T-helper 2 cell (primary cell): ENCODE data around the gene CYP11A1.
A peak's percentile ranks its signal among the peaks of the same experiment; 100 is the strongest.
"Not testable (repeated sequence)": the region's sequence is repeated elsewhere in the genome, so short reads cannot be mapped to it uniquely, and the experiment has no call there.

Source experiments
- DNase-seq, 5 experiments: peaks; one replicate each; pipeline versions ENCODE4 v3.0.0 to v3.0.0-alpha.2; 2012 to 2022

Gene CYP11A1

GRCh38 chr15:74400313-74400860 is 32.9 kb upstream of the CYP11A1 start:
- DNase-seq = peak in 2 of 5 experiments; percentile 18 to 73

- peak in 2 of 5 experiments; percentile 48 to 82 for DNase-seq
Observed at GRCh38 chr15:74399511-74400312, 32.3 kb upstream of the CYP11A1 start.

- DNase-seq = no peak
Observed at GRCh38 chr15:74399100-74399499, 31.7 kb upstream of the CYP11A1 start.

- DNase-seq = no peak
Observed at GRCh38 chr15:74398183-74398582, 30.7 kb upstream of the CYP11A1 start.

- no peak for DNase-seq
Observed at GRCh38 chr15:74397239-74398068, 30.0 kb upstream of the CYP11A1 start.

GRCh38 chr15:74396445-74397238 is 29.2 kb upstream of the CYP11A1 start:
- peak in 1 of 5 experiments; percentile 29 for DNase-seq

- no peak for DNase-seq
Observed at GRCh38 chr15:74396146-74396438, 28.6 kb upstream of the CYP11A1 start.

- DNase-seq = no peak
Observed at GRCh38 chr15:74395319-74396145, 28.1 kb upstream of the CYP11A1 start.

GRCh38 chr15:74394090-74394846 is 26.8 kb upstream of the CYP11A1 start:
- DNase-seq = no peak

GRCh38 chr15:74393423-74393822 is 26.0 kb upstream of the CYP11A1 start:
- no peak for DNase-seq

- no peak for DNase-seq
Observed at GRCh38 chr15:74392902-74393301, 25.5 kb upstream of the CYP11A1 start.

- no peak for DNase-seq
Observed at GRCh38 chr15:74392451-74392830, 25.0 kb upstream of the CYP11A1 start.

- DNase-seq = no peak
Observed at GRCh38 chr15:74391582-74392450, 24.4 kb upstream of the CYP11A1 start.

- DNase-seq = no peak
Observed at GRCh38 chr15:74390647-74391288, 23.3 kb upstream of the CYP11A1 start.

- not testable (repeated sequence) for DNase-seq
Observed at GRCh38 chr15:74390049-74390646, 22.7 kb upstream of the CYP11A1 start.

GRCh38 chr15:74389241-74390048 is 22.0 kb upstream of the CYP11A1 start:
- DNase-seq = no peak

GRCh38 chr15:74388363-74388951 is 21.0 kb upstream of the CYP11A1 start:
- DNase-seq = no peak
